ENCODE results near the gene TMEM255B.
"Not testable (repeated sequence)": the region's sequence is repeated elsewhere in the genome, so short reads cannot be mapped to it uniquely, and the experiment has no call there.

The TMEM255B gene

DNA sequence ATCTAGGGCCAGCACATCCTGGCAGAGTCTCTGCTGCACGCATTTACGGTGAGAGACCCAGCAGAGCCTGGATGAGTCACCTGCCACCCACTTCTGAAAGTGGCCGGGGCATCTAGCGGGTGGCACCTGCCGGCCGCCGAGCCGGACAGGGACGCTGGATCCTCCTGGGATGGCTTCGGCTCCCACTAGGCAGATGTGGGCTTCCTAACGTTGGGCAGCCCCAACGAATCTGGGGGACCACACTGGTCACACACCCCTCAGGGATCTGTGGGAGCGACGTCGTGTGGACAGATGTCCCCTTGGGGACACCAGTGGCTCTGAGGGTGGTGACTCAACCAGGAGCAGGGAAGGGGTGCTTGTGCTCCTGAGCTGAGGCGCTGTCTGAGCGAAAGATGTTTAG, 32.2 kb downstream of the TMEM255B start:
- no peak for DNase-seq

DNA sequence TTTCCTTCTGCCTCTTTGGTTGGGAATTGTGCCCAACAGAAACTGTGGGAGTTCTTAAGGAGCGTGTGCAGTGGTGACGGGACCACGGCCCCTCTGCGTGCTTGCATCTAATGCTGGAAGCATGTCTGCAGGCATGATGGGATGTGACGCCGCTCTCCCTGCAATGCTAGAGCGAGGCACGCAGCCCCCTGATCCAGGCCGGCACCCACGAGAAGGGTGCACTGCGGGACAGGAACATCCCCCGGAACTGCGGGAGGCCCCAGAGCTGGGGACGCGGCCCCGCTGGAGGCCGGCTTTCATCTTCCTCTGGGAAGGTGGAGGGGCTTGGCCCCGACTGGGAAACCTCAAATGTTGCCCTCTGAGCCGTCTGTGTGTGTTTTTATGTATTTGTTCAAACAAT, 32.7 kb downstream of the TMEM255B start:
- DNase-seq, result no peak

DNA sequence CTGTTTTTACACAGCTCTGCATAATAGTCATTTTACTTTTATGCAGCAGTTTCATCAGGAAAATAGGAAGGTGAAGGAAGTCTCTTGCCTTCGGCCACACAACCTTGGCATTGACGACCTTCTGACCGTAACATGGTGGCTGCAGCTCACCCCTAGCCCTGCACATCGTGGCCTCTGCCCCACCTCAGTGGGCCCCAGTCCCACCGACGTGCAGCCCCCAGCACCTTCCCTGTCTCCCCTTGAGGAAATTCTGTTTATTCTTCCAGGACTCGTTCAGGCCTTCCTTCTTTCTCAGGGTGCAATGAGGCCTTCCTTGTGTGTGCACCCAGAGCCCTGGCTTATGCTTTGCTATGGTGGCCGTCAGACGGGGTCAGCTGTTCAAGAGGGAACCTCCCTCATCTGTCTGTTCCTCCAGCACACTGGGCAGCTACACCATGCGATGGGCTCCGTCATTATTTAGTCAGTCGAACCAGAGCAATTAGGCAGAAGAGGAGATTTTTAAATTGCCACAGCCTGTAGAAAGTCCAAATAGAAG, 33.3 kb downstream of the TMEM255B start:
- DNase-seq, result no peak

DNA sequence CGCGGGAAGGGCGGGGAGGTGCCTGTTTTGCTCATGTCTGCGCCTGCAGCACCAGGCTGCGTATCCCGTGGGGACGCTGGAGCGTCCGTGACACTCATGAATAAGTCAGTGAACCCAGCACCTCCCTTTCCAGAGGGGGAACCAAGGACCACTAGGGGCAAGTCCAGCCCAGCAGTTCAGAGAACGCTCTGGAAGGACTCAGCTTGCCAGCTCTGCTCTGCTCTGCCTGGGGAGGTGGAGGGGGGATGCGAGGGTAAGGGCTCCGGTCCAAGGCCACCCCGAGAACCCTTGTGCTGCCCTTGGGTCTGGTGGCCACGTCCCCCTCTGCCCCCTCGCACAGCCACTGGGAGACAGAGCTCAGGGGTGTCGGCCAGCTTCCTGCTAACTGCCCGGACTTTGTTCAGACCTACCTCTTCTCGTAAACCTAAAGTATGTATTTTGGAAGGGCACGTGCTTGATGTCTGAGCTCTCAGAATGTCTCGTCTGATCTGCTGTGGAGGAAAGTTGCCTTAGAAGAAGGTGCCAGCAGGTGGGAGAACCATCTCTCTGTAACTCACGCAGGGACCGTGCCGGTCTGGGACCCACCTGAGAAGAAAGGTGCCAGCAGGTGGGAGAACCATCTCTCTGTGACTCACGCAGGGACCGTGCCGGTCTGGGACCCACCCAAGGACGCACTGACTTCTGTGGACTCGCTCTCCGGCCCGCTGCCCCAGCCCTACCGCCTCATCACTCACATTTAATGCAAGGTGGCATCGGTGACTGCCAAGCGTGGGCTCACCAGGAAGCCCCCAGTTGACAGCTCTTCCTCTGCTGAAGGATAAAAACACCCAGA, 34.1 kb downstream of the TMEM255B start:
- no peak for DNase-seq

DNA sequence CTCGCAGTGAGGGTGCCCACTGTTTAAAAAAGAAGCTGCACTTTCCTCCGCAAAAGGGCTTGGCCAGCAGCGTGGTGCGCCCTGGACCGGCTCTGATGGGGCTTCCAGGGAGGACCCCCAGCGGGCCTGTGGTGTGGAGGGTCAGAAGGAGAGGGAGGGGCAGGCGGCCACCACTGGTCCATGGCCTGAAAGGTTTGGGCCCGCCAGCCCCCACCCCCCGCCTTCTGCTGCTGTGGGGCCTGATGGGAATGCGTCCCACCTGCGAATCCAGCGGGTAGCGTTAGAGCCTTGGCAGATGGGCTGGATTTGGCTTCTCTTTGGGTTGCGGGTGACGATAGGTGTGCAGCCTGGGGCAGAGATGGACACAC, 34.7 kb downstream of the TMEM255B start:
- no peak for DNase-seq

DNA sequence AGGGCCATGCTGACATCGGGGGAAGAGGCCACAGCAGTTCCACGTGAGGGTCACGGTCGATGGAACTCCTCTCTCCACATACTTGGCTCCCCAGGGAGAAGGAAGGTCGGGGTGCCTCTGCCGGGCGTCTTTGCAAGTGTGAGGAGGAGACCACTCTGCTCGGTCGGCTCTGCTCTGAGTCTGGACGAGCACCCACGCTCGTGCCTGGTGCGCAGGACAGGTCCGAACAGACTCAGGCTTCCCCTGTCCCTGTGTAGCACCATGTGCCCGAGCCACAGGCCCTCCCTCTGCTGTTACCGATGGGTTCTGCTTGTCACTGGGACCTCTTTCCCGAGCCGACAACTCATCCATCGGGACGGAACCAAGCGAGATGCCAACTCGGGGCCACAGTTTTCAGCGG, 35.1 kb downstream of the TMEM255B start:
- no peak for DNase-seq

DNA sequence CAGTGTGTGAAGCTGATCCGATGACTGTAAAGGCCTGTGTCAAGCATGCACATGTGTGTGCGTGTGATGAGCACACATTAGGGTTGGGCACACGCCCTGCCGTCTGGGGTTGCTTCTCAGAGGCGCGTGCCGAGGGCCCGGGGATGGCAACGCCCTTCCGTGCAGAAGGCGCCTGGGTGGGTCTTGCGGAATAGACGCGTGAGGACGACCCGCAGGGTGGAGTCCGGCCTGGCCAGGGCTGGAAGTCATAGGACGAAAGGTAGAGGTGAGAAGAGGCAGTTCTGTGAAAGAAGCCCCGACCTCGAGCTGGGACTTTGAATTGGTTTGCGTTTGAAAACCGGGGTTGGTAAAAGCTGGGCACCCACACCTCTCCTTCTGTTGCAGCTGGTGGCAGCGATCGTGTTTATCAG, 35.7 kb downstream of the TMEM255B start:
- DNase-seq, result no peak

DNA sequence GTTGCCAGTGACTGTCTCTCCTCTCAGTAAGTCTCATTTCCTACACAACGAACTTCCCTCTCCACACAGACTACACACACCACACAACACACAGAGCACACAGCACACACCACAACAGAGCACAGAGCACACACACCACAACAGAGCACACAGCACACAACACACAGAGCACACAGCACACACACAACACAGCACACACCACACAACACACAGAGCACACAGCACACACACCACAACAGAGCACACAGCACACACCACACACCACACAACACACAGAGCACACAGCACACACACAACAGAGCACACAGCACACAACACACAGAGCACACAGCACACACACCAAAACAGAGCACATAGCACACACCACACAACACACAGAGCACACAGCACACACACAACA, 36.3 kb downstream of the TMEM255B start:
- DNase-seq, result not testable (repeated sequence)

DNA sequence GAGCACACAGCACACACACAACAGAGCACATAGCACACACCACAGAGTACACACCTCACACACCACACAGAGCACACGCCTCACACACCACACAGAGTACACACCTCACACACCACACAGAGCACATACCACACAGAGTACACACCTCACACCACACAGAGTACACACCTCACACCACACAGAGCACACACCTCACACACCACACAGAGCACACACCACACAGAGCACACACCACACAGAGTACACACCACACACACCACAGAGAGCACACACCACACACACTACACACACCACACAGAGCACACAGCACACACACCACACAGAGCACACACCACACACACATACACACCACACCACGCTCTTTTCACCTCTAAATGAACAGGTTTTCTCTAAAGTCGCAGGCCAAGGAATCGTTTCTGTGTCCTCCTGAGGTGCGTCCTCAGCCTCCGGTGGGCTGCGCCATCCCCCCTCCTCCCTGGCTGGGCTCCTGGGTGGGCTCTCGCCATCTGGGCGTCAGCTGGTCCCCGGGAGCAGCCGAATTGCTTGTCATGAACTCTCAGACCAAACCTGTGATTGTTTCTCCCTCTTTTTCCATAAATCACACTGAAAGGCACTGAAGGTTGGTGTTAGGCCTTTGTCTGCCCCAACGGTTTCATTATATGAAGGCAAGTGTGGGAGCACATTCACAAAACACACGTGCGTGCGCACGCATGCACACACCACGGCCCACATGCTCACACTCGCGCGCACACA, 37.4 kb downstream of the TMEM255B start:
- no peak for DNase-seq

DNA sequence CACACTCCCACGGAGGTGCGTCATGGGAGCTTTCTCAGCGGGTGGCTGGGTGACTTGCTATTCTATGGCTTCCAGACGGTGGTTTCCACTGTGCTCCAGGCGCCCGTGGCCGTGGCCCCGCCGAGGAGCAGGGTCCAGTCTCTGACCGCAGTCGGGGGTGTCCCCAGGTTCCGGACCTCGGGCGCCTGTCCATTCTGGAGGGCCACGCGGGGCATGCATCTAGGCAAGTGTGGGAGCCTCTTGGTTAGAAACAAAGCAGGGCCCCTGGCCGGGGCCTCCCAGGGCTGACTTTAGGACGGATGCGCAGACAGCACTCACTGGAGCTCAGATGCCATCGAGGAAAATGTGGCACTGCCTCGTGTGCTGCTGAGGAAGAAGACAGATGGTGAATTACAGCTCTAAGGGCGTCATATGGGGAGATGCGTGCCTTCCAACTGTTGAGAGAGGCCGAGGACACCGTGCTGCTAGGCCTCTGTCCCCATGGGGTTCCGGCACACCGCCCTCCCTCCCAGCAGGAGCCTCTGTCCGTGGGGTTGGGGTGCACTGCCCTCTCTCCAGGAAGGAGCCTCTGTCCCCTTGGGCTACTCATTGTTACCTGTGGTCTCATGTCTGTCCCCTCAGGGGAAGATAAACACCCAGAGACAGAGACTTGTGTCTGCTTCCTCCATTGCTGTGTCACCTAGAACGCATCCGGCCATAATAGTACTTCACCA, 38.1 kb downstream of the TMEM255B start:
- DNase-seq, result no peak

DNA sequence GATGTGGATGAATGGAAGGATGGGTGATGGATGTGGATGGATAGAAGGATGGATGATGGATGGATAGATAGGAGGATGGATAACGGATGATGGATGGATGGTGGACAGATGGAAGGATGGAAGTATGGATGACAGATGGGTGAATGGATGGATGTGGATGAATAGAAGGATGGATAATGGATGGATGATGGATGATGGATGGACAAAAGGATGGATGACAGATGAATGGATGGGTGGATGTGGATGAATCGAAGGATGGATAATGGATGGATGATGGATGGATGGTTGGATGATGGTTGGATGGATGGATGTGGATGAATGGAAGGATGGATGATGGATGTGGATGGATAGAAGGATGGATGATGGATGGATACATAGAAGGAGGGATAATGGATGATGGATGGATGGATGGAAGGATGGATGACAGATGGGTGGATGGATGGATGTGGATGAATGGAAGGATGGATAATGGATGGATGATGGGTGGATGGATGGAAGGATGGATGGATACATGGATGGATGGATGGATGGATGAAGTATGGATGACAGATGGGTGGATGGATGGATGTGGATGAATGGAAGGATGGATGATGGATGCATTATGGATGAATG, 39.3 kb downstream of the TMEM255B start:
- no peak for DNase-seq

DNA sequence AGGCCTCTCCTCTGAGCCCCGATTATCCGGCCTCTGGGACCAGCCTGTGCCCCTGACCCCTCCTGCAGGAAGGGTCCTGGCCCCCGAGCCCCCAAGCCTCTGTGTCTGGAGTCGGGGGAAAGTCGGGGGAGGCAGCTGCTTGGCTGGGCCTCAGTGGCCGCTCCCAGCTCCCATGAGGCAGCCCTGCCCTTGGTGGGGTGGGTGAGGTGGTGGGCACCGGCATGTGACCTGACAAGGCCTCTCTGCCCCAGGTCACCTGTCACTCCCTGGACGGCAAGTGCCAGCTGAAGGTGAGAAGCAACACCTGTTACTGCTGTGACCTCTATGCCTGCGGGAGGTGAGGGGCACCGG, 41.5 kb downstream of the TMEM255B start:
- DNase-seq, result no peak

DNA sequence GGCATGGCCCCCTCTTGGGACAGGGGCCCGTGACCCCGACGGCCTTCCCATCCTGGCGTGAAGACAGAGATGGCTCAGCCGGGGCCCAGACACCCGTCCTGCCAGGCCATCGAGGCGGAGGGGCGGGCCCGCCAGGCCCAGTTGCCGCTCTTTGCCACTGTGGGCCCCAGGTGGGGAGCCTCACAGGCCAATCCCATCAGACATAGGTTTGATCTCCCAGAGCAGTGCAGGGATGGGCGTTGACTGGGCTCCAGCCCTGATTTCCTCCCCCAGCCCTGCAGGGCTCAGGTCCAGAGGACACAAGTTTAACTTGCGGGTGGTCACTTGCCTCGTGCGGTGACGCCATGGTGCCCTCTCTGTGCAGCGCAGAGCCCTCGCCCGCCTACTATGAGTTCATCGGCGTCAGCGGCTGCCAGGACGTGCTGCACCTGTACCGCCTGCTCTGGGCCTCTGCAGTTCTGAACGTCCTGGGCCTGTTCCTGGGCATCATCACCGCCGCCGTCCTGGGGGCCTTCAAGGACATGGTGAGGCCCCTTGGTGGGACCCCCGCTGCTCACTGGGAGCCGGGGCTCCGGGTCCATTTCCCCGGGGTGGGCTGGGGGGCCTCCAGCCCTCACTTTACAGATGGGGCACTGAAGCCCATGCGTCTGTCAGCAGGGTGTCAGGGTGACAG, 42.4 kb downstream of the TMEM255B start:
- DNase-seq, result no peak

DNA sequence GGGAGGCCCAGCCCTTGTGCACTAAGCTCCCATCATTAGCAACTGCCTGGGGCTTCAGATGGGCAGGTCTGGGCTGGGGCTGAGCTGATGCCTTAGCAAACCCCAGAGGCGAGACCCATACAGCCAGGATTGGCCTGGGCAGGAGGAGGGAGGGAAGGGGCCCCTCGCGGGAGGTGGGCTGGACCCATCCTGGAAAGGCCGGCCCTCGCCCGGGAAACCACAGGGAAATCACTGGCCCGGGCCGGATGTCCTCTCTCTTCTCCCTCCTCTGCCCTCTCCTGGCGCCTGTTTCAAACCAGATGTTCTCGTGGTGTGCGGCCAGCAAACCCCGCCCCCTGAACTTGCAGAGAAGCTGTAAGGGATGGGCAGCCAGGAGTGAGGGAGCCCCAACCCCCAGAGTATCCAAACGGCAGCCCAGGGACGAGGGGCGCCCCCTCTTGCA, 43.1 kb downstream of the TMEM255B start:
- DNase-seq, result no peak

DNA sequence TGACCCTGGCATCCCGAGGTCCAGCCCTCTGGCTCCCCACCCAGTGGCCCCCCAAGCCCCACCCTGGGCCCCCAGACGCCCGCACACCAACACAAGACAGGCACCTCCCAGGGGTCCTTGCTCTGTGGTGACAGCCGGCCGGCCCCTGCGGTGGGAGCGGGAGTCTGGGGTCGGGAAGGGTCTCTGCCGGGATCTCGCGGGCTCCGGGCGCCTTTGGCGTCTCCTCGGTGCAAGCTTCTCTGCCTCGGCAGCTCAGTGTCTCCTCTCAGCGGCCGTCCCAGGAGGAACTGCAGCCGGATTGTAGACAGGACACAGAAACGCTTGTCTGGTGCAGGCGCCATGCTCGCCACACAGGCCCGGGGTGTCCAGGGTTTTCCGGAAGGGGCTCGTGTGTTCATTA, 43.7 kb downstream of the TMEM255B start:
- no peak for DNase-seq

DNA sequence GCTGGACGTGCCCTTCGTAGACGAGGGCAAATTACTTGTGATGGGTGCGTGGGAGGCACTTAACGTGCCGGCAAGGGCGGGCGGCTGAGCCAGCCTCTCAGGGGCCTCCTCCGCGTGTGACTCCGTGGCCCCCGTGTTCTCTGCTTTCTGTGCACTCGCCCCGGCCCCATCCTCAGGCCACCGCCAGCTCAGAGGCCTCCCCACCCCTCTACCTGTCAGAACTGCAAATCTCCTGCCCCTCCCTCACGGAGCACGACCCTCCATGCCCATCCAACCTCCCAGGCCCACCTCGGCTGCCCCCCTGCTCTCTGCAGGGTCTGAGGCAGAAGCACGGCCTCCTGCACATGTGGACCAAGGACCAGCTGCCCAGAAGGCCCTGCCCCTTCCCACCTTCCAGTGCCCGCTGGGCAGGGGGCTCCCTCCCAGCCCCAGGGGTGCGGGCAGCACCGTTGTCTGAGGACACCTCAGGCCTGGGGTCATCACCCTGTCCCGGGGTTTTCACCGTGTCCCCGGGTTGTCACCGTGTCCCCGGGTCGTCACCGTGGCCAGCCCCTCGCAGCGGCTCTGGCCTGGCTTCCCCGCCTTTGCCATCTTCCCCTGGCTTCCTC, 44.5 kb downstream of the TMEM255B start:
- no peak for DNase-seq

DNA sequence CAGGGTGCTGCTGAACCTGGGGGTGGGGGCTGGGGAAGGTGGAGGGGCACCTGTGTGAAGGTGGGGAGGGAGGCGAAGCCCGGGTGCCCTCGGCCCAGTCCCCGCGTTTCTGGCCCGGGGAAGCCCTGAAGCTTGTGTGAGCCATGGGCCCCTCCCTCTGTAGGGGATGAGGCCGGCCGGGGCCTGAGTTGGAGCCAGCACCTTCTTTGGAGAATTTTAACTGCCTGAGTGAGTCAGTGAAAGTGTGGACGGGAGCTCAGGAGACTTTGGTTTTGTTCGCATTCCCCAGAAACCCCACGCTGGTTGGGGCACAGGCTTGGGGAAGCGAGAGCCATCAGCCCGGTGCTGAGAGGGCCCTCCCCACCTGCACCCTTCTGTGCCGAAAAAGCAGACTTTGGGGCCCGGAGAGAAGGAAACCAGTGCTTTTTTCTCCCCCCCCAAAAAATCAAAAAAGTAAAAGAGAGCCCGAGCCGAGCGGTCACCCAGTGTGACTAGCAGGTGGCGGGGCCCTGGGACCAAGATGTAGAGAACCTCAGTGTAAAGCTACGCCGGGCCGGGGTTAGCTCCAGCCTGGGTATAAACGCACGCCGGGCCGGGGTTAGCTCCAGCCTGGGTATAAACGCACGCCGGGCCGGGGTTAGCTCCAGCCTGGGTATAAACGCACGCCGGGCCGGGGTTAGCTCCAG, 45.1 kb downstream of the TMEM255B start:
- DNase-seq, result no peak

DNA sequence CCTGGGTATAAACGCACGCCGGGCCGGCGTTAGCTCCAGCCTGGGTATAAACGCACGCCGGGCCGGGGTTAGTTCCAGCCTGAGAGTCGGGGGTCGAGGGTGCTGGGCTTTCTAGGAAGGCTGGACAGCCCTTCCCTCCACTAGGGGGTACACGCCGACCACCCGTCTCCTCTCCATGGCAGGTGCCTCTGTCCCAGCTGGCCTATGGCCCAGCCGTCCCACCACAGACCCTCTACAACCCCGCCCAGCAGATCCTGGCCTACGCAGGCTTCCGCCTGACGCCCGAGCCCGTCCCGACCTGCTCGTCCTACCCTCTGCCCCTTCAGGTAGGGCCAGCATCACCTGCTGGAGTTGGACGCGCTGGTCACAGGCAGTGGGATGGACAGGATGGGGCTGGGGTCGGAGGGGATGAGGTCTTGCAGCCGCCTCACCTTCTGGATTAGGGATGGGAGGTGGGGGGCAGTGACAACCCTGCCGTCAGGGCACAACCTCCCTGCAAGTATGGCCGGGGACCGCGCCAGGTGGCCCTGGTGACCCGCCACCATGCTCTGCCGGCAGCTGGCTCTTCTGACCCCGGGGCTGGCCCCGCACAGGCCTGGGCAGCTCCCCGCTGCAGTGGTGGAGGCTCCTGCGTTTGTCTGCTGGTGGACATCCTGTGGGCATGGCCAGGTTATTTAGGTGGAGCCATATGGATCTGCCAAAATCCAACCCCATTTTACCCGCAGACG, 45.8 kb downstream of the TMEM255B start:
- no peak for DNase-seq

DNA sequence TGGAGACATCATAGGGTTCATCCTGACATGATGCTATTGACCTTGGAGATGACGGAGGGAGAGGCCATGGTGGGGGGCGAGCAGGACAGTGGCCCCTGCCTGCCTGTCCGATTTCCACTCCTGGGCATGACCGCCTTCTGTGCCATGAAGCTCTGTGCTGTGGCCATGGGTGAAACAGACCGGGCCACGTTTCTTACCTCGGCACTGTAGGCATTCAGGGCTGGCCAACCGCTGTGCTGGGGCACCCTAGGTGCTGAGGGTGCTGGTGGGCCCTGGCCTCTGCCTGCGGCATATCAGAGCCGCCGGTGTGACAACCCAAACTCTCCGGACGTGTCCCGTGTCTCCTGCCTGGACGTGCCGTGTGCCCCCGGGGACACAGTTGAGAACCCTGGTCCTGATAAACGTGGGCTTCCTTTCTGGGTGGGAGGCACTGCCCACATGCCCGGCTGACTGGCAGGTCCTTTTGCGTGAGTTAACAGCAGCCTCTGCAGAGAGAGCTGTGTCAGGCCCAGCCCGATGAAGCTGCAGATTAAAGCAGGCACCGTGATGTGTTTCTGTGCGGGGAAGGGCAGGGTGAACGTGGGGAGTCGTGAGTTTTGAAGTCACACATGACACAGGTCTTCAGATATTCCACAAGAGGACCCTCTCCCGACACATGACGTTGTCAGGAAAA, 46.5 kb downstream of the TMEM255B start:
- DNase-seq, result no peak

DNA sequence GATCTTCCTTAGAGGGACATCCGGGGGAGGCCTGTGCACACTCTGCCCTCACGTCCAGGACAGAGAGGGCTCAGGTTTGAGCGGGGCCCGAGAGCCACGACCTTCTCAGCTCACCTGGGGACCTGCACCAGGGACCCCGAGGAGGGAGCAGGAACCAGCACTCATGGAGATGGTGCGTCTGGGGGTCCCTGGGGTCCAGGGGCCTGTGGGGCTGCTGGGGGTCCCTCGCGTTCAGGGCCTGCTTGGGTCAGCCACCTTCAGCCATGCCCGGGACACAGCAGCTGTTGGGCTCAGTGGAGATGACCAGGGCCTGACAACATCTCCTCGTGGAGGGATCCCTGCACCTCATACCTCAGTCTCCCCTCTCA, 47.1 kb downstream of the TMEM255B start:
- DNase-seq, result no peak
